GM12892 (cell line): ENCODE data around the gene MAP3K2.
A peak's percentile ranks its signal among the peaks of the same experiment; 100 is the strongest.

Source experiments
- DNase-seq: peaks from one replicate; pipeline ENCODE4 v3.0.0; 2011; ENCODE audit not compliant: insufficient read length
- FAIRE-seq: peaks from 2 replicates; lab custom pipeline; 2011; peaks lifted over from hg19 to GRCh38; lab: Jason Lieb, UNC
- POLR2A ChIP-seq: IDR thresholded peaks from 2 replicates; pipeline ENCODE4 v1.6.1; 2011; ENCODE audit warnings: low read depth, low read length, control low read depth
- POLR2AphosphoS5 ChIP-seq: IDR thresholded peaks from 2 replicates; pipeline ENCODE4 v1.6.1; 2011; ENCODE audit warnings: low read depth, low read length, control low read depth
- TAF1 ChIP-seq: IDR thresholded peaks from 2 replicates; pipeline ENCODE4 v1.6.1; 2011; ENCODE audit warnings: low read depth, mild to moderate bottlenecking, control low read depth, low read length, borderline replicate concordance

MAP3K2 gene

DNA sequence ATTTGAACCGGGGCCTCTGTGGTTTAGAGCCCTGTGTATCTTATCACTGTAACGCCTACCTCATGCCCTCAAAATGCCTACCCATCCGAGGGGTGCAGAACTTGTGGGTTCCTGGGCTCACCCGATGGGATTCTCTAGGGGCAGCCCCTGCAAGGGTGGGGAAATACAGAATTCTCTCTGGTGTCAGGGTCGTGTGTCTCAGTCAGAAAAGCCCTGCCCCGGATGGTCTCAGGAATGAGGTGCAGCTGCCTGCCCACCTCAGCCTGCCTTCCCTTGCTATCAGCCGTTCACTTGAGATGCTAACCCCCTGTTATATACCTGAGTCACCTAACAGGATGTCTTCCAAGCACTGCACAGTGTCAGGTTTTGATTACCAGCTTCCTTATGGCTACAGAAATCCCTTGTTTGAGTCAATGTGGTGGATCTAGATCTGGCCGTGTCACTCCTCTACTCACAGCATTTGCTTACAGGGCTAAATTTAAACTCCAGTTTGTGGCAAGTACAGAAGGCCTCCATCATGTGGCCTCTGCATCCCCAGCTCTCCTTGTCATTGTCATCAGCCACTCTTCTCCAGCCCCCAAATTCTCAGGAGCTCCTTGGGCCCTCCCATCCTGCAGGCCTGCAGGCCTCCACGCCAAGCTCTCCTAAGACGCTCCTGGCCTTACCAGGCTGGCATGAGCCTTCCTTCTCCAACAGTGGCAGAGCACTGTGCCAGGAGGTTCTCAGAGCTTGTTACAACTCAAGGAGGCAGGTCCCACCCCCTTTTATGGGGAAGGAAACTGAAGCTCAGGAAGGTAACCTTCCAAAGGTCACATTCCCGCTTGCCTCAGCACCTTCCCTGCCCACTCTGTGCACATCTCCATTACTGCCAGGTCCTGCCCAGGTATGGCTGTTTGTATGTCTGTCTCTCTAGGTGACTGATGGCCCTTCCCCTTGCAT is 14.3 kb upstream of the MAP3K2 start:
- FAIRE-seq, result peak; percentile 5
- no peak for DNase-seq
- no peak for TF ChIP-seq POLR2AphosphoS5
- no peak for TF ChIP-seq POLR2A
- TF ChIP-seq TAF1, result no peak

DNA sequence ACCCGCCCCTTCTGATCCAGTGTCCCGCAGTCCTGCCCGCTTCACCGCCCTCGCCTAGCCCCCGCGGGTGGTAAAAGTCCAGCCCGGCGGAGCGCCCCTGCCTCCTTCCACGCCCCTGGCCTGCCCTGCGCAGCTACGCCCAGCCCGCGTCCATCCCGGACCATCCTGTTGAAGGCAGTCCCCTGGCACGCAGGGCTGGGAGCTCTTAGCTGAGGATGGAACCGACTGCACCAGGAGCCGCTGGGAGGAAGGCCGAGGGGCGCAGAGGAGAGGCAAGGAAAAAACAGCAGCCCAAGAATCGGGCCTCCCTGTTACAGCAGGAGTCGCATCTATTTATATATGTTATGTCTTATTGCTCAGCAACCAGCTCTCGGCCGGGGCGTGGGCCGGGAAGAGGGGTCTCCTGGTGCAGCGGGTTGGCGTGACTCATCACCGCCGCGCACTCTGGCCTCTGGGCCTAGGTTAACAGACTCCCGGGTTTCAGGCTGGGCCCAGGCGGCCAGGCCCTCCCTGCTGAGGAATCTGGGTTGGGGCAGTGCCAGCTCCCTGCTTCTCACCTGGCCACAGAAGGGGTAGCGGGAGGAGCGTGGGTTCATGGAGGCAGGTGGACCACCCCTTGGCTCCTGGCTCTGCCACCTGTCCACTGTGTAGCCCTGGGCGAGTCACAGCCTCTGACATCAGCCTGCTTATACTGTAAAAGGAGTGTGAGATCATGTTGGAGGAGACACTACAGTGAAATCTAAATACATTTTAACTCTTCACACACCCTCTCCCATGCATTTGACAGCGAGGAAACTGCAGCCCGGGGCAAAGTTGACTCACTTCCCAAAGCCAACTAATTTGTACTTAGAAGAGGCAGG is 13.4 kb upstream of the MAP3K2 start:
- DNase-seq (no peak), FAIRE-seq (no peak)
- TF ChIP-seq TAF1, result no peak
- TF ChIP-seq POLR2AphosphoS5, result no peak
- TF ChIP-seq POLR2A, result no peak

DNA sequence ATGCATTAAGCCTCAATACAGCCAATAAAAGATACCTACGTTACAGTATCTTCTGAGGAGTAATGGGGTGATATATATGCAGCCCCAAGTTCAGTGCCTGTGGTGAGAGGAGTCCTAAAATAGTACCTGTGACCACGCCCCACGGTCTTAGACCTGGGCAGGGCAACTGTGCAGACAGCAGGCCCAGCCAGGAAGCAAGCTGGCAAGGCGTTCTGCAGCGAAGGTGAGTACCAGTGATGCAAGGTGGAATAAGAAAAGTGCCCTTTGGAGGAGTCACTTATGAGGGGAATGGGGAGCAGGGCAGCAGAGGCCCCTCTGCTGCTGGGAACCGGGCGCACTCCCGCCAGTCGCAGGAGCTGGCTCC is 12.7 kb upstream of the MAP3K2 start:
- no peak for FAIRE-seq
- TF ChIP-seq TAF1 (no peak), POLR2A (no peak), POLR2AphosphoS5 (no peak)
- no peak for DNase-seq

DNA sequence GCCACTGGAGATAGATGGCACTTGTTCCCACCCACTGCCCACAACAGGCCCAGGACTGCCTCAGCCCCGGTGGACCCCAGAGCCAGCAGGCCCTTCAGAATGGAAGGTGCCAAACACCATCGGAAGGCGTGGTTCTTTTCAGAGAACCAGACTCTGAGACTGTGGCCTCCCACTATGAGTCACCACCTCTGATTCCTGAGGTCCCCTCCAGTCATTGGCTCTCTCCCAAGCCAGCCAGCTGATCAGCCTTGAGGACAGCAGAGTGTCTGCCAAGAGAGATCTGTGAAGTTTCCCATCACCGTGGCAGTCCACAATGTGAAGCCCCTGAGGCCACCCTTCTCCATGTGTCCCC is 10.4 kb upstream of the MAP3K2 start:
- no peak for DNase-seq
- no peak for FAIRE-seq

DNA sequence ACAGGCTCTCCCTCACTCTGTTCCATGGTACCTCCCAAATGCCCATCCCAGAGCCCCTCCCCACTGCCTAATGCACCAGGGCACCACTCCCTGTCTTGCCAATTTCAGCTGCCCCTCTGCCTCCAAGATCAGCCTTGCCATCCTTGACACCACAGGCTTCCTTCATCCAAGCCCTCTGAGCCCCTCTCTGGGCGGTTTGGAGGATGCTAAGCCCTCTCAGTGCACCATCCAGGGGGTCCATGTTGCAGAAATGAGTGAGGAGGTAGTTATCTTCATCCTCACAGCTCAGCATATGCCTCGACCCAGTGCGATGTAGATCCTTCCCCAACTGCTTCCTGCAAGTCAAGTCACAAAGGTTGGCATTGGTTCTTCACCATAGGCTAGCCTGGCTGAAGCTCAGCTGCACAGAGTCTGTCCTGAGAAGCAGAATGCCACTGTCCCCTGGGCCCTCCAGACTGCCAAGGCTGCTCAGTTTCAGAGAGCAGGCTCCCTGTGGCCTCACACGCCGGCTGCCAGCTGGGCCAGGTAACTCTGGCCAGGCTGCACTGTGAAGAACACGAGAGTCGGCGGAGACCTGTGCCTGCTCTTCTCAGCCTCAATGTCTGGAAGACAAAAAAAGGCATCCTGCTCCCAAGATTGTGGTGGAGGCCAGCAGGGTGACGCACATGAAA is 9.9 kb upstream of the MAP3K2 start:
- DNase-seq (no peak), FAIRE-seq (no peak)
- TF ChIP-seq TAF1 (no peak), POLR2A (no peak), POLR2AphosphoS5 (no peak)

More for the DNA sequence above, 10.4 kb upstream of the MAP3K2 start:
- TF ChIP-seq POLR2AphosphoS5 (no peak), TAF1 (no peak), POLR2A (no peak)

DNA sequence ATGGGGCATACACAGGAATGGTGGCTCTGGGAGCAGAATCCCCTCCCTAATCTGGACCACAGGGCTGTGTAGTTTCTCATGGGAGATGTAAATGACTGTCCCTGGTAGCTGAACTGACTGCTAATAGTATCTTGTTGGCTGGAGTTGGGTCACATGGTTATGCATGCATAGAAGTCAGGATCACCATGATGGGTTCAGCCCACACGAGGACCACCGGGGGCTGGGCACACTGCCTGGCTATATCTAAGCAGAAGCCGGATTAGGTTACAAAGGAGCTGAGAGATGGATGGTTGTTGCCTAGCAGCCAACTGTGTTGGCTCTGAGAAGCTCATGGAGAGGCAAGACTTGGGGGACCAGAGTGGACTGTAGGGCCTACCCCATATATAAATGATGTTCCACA is 6.7 kb upstream of the MAP3K2 start:
- FAIRE-seq (no peak), DNase-seq (no peak)
- TF ChIP-seq POLR2AphosphoS5 (no peak), TAF1 (no peak), POLR2A (no peak)

DNA sequence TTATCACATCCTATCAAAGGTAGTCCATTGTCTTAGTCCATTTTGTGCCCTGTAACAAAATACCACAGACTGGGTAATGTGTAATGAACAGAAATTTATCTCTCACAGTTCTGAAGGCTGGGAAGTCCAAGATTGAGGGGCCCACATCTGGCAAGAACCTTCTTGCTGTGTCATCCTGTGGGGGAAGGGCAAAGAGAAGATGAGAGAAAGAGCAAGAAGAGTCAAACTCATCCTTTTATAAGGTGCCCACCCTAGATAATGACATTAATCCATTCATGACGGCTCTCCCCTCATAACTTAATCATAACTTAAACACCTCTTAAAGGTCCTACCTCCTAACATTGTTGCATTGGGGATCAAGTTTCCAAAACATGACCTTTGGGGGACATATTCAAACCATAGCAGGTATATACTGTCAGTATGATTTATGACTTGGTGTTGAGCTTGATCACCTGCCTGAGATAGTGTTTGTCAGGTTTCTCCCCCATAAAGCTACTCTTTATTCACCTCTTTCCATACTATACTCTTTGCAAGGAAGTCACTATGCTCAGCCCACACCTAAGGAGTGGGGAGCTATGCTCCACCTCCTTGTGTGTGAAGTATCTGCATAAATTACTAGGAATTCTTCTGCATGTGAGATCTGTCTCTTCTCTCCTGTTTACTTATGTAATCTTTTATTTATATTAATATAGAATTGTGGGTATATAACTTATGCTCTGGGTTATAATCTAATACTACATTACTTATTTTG is 5.2 kb upstream of the MAP3K2 start:
- FAIRE-seq (no peak), DNase-seq (no peak)
- TF ChIP-seq TAF1, result no peak
- TF ChIP-seq POLR2A, result no peak
- no peak for TF ChIP-seq POLR2AphosphoS5

DNA sequence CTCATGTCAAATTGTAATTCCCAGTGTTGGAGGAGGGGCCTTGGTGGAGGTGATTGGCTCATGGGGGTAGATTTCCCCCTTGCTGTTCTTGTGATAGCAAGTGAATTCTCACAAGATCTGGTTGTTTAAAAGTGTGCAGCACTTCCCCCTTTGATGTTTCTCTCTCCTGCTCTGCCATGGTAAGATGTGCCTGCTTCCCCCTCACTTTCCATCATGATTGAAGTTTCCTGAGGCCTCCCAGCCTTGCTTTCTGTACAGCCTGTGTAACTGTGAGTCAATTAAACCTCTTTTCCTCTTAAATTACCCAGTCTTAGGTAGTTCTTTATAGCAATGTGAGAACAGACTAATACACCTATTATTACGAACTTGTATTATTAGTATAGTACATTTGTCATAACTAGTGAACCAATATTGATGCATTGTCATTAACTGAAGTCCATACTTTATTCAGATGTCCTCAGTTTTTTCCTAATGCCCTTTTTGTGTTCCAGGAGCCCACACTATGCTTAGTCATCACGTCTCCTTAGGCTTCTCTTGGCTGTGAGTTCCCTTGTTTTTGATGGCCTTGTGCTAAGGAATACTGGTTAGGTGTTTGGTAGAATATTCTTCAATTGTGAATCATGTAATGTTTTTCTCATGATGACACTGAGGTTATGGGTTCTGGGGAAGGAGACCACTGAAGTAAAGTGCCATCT is 4.5 kb upstream of the MAP3K2 start:
- no peak for FAIRE-seq
- no peak for TF ChIP-seq POLR2A
- no peak for TF ChIP-seq TAF1
- no peak for TF ChIP-seq POLR2AphosphoS5

DNA sequence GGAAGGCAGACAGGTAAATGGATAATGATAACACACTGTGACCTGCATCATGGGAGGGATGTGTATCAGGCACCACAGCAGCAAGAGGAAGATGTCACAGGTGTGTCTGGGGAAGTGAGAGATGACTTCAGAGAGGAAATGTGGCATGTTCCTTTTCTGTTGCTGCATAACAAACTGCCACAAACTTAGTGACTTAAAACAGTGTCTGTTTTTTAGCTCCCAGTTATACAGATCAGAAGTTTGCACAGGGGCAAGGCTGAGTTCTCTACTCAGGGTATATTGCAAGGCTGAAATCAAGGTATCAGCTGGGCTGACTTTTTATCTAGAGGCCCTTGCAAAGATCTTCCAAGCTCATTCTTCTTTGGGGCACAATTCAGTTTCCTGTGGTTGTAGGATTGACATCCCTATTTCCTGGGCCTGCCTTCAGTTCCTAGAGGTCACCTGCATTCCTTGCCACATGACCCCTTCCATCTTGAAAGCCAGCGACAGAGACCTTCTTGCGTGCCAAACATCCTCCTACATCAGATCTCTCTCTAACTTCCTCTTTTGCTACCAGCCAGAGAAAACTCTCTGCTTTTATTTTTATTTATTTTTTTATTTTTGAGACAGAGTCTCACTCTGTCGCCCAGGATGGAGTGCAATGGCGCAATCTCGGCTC is 2.1 kb upstream of the MAP3K2 start:
- TF ChIP-seq POLR2AphosphoS5 (no peak), TAF1 (no peak), POLR2A (no peak)
- DNase-seq (no peak), FAIRE-seq (no peak)

More for the DNA sequence above, 4.5 kb upstream of the MAP3K2 start:
- DNase-seq, result no peak

DNA sequence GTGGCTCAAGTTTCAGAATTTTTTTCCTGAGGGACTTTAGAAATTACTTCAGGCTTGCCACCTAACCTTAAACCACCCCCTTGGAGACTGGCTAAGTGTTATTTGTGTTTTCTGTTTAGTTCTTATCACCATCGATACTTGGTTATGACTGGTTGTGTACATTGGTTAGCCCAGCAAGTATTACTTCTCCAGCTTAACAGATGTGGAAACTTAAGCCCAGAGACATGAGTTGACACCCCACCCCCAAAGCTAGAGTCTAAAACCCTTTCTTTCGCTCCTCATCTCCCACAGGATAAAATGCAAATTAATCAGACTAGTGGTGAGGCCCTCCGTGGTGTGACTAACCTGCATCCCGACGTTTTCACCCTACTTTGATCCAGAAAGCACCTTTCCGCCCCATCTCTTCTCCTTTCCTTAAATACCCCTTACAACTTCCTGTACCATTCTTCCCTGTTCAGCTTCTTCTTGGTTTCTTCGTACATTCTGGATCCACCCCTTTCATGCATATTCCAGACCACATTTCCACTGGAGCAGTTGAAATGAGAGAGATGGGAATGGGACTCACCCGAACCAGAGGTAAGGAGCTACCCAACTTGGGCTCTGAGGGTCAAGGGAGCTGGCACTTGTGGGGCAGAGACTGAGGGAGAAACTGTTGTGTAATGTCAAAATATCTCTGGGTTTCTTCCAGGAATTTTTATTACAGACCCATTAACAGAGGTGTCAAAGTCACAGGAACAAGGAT is 819 bp upstream of the MAP3K2 start:
- no peak for DNase-seq
- TF ChIP-seq POLR2A (no peak), POLR2AphosphoS5 (no peak; the same call in 1 of the 2 replicates), TAF1 (no peak)
- FAIRE-seq, result peak; percentile 76
